Mucosa of stomach (tissue), 1 donor: ENCODE measurements around the gene COG4.

Source experiments
- H3K27me3 ChIP-seq: one replicate; pipeline ENCODE4 v1.7.0; 2013; ENCODE audit warnings: mild to moderate bottlenecking, low read length; ENCODE audit not compliant: control insufficient read depth, insufficient read depth
- H3K36me3 ChIP-seq: one replicate; pipeline ENCODE4 v1.7.0; 2013; ENCODE audit warnings: low read length; ENCODE audit not compliant: control insufficient read depth, insufficient read depth
- H3K4me1 ChIP-seq: one replicate; pipeline ENCODE4 v1.7.0; 2013; ENCODE audit warnings: mild to moderate bottlenecking, low read length; ENCODE audit not compliant: control insufficient read depth, insufficient read depth
- H3K4me3 ChIP-seq: one replicate; pipeline ENCODE4 v1.7.0; 2013; ENCODE audit warnings: low read length
- H3K9ac ChIP-seq: one replicate; pipeline ENCODE4 v1.7.0; 2013; ENCODE audit warnings: mild to moderate bottlenecking, low read length, moderate library complexity
- H3K9me3 ChIP-seq: one replicate; pipeline ENCODE4 v1.7.0; 2013; ENCODE audit warnings: mild to moderate bottlenecking, low read length, moderate library complexity; ENCODE audit not compliant: control insufficient read depth
- donor health status: Pancreatic carcinoma.

COG4 gene

DNA sequence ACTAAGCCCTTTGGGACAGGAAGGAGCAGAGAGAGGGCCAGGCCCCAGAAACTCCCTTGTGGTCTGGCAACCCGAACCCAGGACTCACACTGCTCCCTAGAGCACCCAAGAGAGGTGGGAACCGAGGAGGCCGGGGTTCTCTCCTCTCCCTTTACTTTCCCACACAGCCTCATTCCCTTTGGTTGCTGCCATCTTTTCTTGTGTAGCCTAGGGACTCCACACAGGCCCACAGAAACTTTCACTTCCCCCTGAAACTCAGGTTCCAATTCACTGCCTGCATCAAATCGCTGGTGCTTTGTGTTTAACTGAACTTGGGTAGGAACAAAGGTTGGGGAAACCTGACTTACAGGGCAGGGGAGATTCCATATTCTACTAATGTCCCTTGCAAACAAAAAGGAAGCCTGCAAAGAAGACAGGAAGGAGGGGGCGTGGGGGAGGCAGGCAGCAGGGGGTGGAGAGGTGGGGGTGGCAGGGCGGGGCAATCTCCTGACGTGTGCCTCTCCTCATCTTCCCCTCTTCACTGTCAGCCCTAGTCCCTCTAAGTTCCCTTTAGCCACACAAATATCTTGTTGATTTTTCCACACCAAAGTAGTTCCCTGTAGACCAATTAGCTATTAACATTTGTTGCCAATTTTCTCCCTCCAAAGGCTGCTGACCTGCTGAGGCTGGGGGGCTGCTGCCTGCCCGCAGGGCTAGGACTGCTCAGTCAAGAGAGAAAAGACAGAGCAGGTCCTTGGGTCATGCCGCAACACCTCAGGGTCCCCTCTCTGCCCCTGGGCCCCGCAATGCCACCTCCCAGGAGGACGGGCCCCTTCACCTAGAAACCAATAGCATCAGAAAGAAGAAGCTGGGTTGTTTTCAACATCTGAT, 92.5 kb downstream of the COG4 start:
- Histone ChIP-seq H3K27me3 (no peaks in the 10 kb centered on the region), H3K9me3 (no peaks in the 10 kb centered on the region), H3K9ac (no peak overlapping the region), H3K36me3 (no peaks in the 10 kb centered on the region), H3K4me3 (no peak overlapping the region), H3K4me1 (peaks cover 56% of the 10 kb centered on the region)
